G401.6 (cell line): Measurements from ENCODE around the gene TLE6.
"Not testable (repeated sequence)": the region's sequence is repeated elsewhere in the genome, so short reads cannot be mapped to it uniquely, and the experiment has no call there.

Experiments used
- FAIRE-seq: peaks from 2 replicates; lab custom pipeline; 2012; peaks lifted over from hg19 to GRCh38; lab: Jason Lieb, UNC

The TLE6 gene

GRCh38 chr19:3029065-3029923 is 51.9 kb downstream of the TLE6 start, which contains the start of gene TLE2:
TSS of gene TLE2 (minus strand) at chr19:3029280. CDS start at chr19:3028904, 376 bp downstream.
- FAIRE-seq, result no peak

- no peak for FAIRE-seq
These were observed 54.2 kb downstream of the TLE6 start for GRCh38 chr19:3031607-3031867.

- no peak for FAIRE-seq
These were observed 56.4 kb downstream of the TLE6 start for GRCh38 chr19:3033595-3034405.

GRCh38 chr19:3034406-3034655 is 57.0 kb downstream of the TLE6 start:
- FAIRE-seq, result no peak

- FAIRE-seq, result no peak
These were observed 57.5 kb downstream of the TLE6 start for GRCh38 chr19:3034656-3035541.

- FAIRE-seq, result peak; percentile 99
These were observed 58.3 kb downstream of the TLE6 start for GRCh38 chr19:3035542-3036118.

- FAIRE-seq, result peak; percentile 80
These were observed 59.0 kb downstream of the TLE6 start for GRCh38 chr19:3036119-3036976.

- not testable (repeated sequence) for FAIRE-seq
These were observed 59.7 kb downstream of the TLE6 start for GRCh38 chr19:3036977-3037544.

GRCh38 chr19:3038214-3038613 is 60.9 kb downstream of the TLE6 start:
- FAIRE-seq, result no peak

GRCh38 chr19:3039125-3039524 is 61.8 kb downstream of the TLE6 start:
- FAIRE-seq, result no peak

- no peak for FAIRE-seq
These were observed 62.3 kb downstream of the TLE6 start for GRCh38 chr19:3039641-3040077.

GRCh38 chr19:3041327-3041726 is 64.0 kb downstream of the TLE6 start:
- FAIRE-seq, result no peak

GRCh38 chr19:3041761-3042620 is 64.6 kb downstream of the TLE6 start:
- FAIRE-seq, result no peak

GRCh38 chr19:3042621-3043267 is 65.4 kb downstream of the TLE6 start:
- no peak for FAIRE-seq
